NCI-H2227 (cell line): ENCODE data around the gene URM1.

Source experiments
- DNase-seq: peaks from one replicate; lab custom pipeline; 2025; ENCODE audit not compliant: unreplicated experiment; lab: John Stamatoyannopoulos, UW

Gene URM1

GRCh38 chr9:128424268-128424780, 53.1 kb downstream of the URM1 start:
- no peak for DNase-seq

GRCh38 chr9:128428644-128429512, 57.7 kb downstream of the URM1 start:
- DNase-seq, result no peak

GRCh38 chr9:128429513-128430086, 58.4 kb downstream of the URM1 start:
- DNase-seq, result no peak

GRCh38 chr9:128431207-128431606, 60.0 kb downstream of the URM1 start:
- no peak for DNase-seq

- no peak for DNase-seq
Measured at GRCh38 chr9:128434340-128434739, 63.2 kb downstream of the URM1 start.

GRCh38 chr9:128435611-128436010, 64.4 kb downstream of the URM1 start:
- no peak for DNase-seq

GRCh38 chr9:128438343-128439109, 67.4 kb downstream of the URM1 start:
- peak; percentile 79 for DNase-seq

- DNase-seq, result no peak
Measured at GRCh38 chr9:128439273-128439672, 68.1 kb downstream of the URM1 start.
